Measurements from ENCODE around the gene MANSC1. TPM values are rescaled to one million over a fixed set of nuclear protein-coding genes. Genes with fewer than 3 reads are reported as not detected.

Gene MANSC1
- 0.10 and 0.21 TPM in 2 replicates for total RNA-seq
- 0.43 TPM for polyA plus RNA-seq (2012)

GRCh38 chr12:12349711-12350665, at the start of gene MANSC1:
Gene MANSC1, minus strand, starts transcription at chr12:12350242. Its CDS starts 6,928 bp downstream, at chr12:12343314.
- peak; percentile 13 for DNase-seq (ENCODE audit: low read depth)

- DNase-seq (ENCODE audit: low read depth), result no peak
Observed at GRCh38 chr12:12399161-12399560, 49.1 kb upstream of the MANSC1 start.

GRCh38 chr12:12398026-12398859, 48.2 kb upstream of the MANSC1 start:
- peak; percentile 61 for DNase-seq (ENCODE audit: low read depth)

GRCh38 chr12:12397184-12397583, 47.1 kb upstream of the MANSC1 start:
- DNase-seq (ENCODE audit: low read depth), result no peak

- no peak for DNase-seq (ENCODE audit: low read depth)
Observed at GRCh38 chr12:12396694-12397093, 46.7 kb upstream of the MANSC1 start.

GRCh38 chr12:12393171-12393570, 43.1 kb upstream of the MANSC1 start:
- DNase-seq (ENCODE audit: low read depth), result no peak

- DNase-seq (ENCODE audit: low read depth), result no peak
Observed at GRCh38 chr12:12392413-12392812, 42.4 kb upstream of the MANSC1 start.

DNA sequence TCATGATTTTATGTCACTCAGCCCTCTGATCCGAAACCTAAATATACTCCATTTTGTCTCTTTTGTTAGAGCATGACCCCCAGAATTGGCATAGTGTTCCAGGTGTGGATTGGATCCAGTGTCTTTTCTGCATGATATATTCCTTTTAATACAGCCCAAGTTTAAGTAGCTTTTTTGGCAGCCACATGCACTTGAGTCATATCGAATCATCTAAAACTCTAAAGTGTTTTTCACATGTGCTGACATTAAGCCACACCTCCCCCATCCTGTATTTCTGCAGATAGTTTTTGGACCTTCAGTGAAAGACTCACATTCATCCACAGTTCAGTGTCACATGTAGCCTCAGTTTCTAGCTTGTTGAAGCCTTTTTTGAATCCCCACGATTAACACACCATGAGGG, 37.5 kb upstream of the MANSC1 start:
- peak; percentile 21 for DNase-seq (ENCODE audit: low read depth)

DNA sequence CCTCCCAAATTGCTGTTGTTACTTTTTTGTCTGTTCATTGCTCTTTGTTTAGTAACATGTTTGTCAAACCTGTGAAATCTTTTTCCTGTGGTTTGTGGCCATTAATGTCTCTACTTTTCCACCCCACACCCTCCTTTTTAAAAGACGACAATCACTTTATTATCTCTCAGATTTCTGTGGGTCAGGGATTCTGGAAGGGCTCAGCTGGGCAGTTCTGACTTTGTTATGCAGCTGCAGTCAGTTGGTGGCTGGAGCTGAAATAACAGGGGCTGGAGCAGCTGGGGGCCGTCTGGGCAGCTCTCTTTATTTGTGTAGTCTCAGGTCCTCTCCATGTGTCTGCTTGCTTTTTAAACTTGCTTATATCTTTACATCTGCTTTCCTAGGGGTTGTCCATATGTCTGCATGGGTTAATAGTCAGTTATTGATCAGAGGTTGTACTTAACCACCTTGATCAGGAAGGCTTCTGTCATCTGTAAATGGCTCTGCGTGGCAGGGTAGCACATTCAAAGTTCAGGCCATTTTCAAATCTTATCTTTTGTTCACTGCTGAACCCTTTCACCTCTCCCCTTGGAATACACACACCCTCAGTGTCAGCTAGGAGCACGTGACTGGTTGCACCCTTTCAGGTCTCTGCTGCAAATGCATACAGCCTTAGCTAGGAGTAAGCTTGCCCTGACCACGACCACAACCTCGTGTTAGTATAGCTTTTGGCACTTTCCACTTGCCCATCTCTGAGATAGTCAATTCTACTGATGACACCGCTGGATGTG, 34.7 kb upstream of the MANSC1 start:
- peak; percentile 30 for DNase-seq (ENCODE audit: low read depth)

- no peak for DNase-seq (ENCODE audit: low read depth)
Observed at GRCh38 chr12:12381982-12382381, 31.9 kb upstream of the MANSC1 start.

- DNase-seq (ENCODE audit: low read depth), result no peak
Observed at GRCh38 chr12:12380949-12381593, 31.0 kb upstream of the MANSC1 start.

DNA sequence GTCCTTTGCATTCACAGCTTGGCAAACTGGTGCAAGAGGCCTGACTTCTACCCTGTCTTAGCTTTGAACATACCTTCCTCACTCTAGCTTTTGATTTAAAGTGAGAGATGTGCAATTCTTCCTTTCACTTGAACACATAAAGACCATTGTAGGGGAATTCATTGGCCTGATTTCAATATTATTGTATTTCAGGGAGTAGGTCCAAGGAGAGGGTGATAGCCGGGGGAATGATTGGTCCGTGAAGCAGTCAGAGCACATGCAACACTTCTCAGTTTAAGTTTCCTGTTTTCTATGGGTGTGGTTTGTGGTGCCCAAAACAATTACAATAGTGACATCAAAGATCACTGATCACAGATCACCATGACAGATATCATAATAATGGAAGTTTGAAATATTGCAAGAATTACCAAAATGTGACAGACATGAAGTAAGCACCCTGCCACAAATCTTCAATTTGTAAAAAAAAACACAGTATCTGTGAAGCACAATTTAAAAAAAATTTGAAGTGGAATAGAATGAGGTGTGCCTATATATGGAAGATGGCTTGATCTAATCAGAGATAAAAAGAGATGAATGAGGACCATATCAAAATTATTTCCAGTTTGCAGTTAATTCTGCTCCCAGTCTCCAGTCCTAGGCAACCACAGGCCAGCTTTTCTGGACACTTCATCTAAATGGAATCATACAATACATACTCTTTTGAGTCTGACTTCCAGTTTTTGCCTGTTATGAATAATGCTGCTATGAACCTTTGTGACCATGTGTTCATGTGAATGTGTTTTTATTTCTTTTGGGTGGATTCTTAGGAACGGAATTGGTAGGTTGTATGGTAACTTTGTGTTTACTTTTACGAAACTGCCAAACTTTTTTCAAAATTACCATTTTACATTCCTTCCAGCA, 30.0 kb upstream of the MANSC1 start:
- no peak for DNase-seq (ENCODE audit: low read depth)

GRCh38 chr12:12378616-12379015, 28.6 kb upstream of the MANSC1 start:
- DNase-seq (ENCODE audit: low read depth), result no peak

- DNase-seq (ENCODE audit: low read depth), result peak; percentile 79
Observed at GRCh38 chr12:12376646-12377448, 26.8 kb upstream of the MANSC1 start.

- no peak for DNase-seq (ENCODE audit: low read depth)
Observed at GRCh38 chr12:12372946-12373722, 23.1 kb upstream of the MANSC1 start.

DNA sequence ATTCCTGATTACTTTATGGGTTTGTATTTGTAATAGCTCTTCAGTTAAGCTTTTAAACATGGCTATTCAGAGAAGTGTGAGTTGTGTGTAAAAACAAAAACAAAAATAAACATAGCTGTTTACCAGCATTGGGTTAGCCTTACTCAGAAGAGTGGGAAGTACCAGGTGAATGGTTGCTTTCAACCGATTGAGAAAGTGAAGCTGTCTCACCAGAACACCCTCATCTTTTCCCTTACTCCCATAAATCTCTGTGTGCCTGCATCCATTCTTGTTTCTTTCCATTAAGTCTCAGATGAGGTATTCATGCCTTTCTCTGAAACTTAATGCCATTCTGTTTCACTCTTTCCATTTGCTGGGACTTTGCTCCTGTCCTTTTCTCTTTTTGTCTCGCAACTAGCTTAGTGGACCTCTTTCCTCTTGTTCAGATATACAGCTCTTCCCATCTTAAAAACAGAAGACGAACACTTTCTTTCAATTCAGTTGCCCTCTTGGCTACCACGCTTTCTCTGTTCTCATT, 17.5 kb upstream of the MANSC1 start:
- DNase-seq (ENCODE audit: low read depth), result no peak

- no peak for DNase-seq (ENCODE audit: low read depth)
Observed at GRCh38 chr12:12366701-12367481, 16.8 kb upstream of the MANSC1 start.

Data from myocyte (in vitro differentiated cells).